RWPE2 (cell line): ENCODE results near the gene ZNF622.
A peak's percentile ranks its signal among the peaks of the same experiment; 100 is the strongest.

Experiments
- ATAC-seq: fragments of 200-7000 bp; cut with Tn5 transposase; 3 replicates; pipeline ENCODE4 v1.9.1; 2021; ENCODE audit warnings: low read depth
- DNase-seq: peaks from one replicate; pipeline ENCODE4 v3.0.0-alpha.2; 2020; ENCODE audit warnings: low spot score
- H3K27ac ChIP-seq: fragments of 450-650 bp; 2 replicates; pipeline ENCODE4 v1.5.1; 2017; ENCODE audit warnings: mild to moderate bottlenecking; ENCODE audit not compliant: poor library complexity, severe bottlenecking
- H3K27me3 ChIP-seq: fragments of 250-450 bp; sonication (Bioruptor Pico); 2 replicates; pipeline ENCODE4 v1.5.1; 2021; ENCODE audit warnings: mild to moderate bottlenecking, moderate library complexity; ENCODE audit not compliant: insufficient read depth, poor library complexity, severe bottlenecking
- H3K36me3 ChIP-seq: fragments of 250-450 bp; sonication (Bioruptor Pico); 2 replicates; pipeline ENCODE4 v1.5.1; 2020; ENCODE audit warnings: low read depth, mild to moderate bottlenecking, moderate library complexity
- H3K4me1 ChIP-seq: fragments of 250-450 bp; sonication (Bioruptor Pico); 2 replicates; pipeline ENCODE4 v1.5.1; 2021; ENCODE audit warnings: mild to moderate bottlenecking, moderate library complexity; ENCODE audit not compliant: insufficient read depth, poor library complexity, severe bottlenecking
- H3K4me3 ChIP-seq: fragments of 250-450 bp; sonication (Bioruptor Pico); 2 replicates; pipeline ENCODE4 v1.5.1; 2021; ENCODE audit warnings: mild to moderate bottlenecking, moderate library complexity; ENCODE audit not compliant: severe bottlenecking
- H3K9me3 ChIP-seq: fragments of 250-450 bp; sonication (Bioruptor Pico); 2 replicates; pipeline ENCODE4 v1.5.1; 2021; ENCODE audit warnings: mild to moderate bottlenecking, moderate library complexity; ENCODE audit not compliant: severe bottlenecking
- CTCF ChIP-seq: fragments of 450-650 bp; IDR thresholded peaks from one replicate; pipeline ENCODE4 v1.5.1; 2017; ENCODE audit warnings: mild to moderate bottlenecking, moderate library complexity; ENCODE audit not compliant: poor library complexity, severe bottlenecking

Gene ZNF622

DNA sequence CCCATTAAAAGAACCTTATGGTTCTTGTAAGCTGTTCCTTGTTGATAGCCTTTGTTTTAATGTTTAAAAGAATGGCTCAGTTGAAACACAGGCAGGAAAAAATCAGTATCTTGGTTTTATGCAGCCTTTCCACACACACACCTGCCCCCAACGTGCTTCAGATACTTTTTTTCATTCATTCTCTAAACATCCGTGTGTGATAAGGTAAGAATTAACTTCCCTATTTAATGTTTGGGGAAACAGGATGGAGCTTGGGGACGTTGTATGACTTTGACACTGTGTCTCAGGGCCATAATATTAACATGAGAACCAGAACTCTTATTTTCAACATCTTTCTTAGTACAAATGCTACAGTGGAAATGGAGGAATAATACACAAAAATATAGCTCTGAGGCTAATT, 5.8 kb upstream of the ZNF622 start:
- Histone ChIP-seq H3K27me3 (no peaks in the 10 kb centered on the region), H3K4me1 (peaks cover 12% of the 10 kb centered on the region), H3K27ac (no peak overlapping the region), H3K36me3 (peaks cover 3% of the 10 kb centered on the region; the same call in 1 of the 2 replicates), H3K4me3 (no peak overlapping the region), H3K9me3 (no peaks in the 10 kb centered on the region)
- no peak for TF ChIP-seq CTCF
- ATAC-seq (no peak), DNase-seq (no peak)

DNA sequence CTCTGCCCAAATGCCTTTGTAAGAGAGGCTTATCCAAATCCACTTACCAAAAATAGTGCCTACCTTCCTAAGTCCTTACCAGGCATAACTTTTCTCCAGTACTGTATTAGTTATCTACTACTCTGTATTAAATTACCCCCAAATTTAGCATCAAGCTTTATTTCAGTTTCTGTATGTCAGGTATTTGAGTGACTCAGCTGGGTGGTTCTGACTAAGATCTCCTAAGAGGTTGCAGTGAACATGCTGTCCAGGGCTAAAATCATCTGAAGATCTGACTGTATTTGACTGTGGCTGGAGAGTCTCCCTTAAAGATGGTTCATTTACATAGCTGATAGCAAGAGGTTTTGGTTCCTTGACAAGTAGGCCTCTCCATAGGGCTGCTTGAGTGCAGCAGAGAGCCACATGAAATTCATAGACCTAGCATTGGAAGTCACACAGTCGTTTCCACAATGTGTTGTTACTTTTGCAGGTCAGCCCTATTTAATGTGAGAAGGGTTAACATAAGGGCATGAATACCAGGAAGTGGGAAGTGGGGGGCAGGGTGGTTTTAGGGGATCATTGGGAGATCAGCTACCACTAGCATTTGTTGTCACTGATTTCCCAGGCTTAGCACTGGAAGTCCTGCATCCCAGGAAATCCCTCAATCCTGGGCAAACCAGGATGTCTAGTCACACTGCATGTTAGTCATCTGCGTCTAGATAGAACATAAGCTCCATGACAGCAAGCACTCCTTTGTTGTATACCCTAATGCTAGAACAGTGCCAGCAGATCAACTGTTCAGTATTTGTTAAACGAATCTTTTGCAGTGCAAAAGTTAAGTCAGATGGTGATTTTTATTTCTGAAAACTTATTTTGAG, 2.0 kb upstream of the ZNF622 start:
- DNase-seq, result no peak
- Histone ChIP-seq H3K27me3 (no peaks in the 10 kb centered on the region), H3K9me3 (no peaks in the 10 kb centered on the region), H3K36me3 (peaks cover 18% of the 10 kb centered on the region), H3K4me1 (peaks cover 19% of the 10 kb centered on the region), H3K27ac (peak overlapping the region; percentile 71), H3K4me3 (no peak overlapping the region)
- TF ChIP-seq CTCF, result no peak
- peak; percentile 75 for ATAC-seq

DNA sequence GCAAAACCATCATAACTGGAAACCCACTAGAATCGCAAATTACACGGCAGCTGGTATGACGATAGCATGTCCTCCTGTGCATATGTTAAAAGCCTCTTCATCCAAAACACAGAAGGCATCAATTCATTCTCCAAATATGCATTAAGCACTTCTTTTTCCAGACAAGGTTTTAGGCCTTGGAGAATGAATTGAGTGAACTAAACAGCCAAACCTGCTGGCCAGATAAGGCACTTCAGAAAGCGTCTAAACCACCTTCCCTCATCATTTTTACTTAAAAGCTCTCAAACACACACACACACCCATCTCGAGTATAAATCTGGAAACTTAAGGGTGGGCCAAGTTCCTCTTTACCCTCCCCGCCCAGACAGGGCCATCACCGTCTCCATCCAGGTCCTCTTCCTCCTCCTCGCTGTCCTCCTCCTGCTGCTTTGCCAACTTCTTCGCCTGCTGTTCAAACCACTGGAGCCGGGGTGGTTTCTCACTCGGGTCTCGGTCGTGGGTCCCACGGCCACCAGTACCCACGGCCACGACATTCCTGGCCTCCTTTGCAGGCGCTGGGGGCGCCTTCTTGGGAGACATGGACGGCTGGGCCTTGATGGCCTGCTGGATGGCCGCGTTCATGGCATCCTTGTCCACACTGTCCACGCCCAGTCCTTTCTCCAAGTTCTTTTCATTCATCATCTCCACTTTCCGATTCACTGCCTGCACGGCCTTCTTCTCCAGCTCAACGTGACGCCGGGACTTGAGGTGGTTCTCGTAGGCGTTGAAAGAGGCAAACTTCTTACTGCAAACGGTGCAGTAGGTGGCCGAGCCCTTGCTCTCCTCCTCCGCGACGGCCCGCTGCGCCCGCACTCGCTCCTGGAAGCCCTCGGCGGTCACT, 696 bp downstream of the ZNF622 start:
- Histone ChIP-seq H3K4me1 (peaks cover 19% of the 10 kb centered on the region), H3K36me3 (peaks cover 43% of the 10 kb centered on the region), H3K4me3 (peak overlapping the region; percentile 90), H3K27ac (peak overlapping the region; percentile 71), H3K27me3 (no peaks in the 10 kb centered on the region), H3K9me3 (no peaks in the 10 kb centered on the region)
- DNase-seq, result no peak
- peak; percentile 5; the same call in 2 of the 3 replicates for ATAC-seq
- TF ChIP-seq CTCF, result no peak

DNA sequence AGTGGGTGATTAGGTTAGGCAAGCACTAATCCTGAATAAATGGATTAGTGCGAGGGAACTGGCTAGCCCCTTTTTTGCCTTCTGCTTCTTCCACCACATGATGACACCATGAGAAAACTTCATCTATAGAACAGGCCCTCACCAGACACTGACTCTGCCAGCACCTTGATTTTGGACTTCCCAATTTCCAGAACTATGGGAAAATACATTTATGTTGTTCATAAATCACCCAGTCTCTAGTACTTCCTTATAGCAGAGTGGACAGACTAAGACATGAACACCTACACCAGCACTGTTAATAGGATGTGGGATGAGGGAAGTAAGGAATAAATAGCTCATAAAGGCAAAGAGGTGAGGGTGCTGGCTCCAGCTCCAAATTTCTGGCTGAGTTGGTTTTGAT, 1.4 kb downstream of the ZNF622 start:
- H3K9me3 ChIP-seq, result no peaks in the 10 kb centered on the region
- H3K4me1 ChIP-seq, result peaks cover 19% of the 10 kb centered on the region
- TF ChIP-seq CTCF, result no peak
- peaks cover 48% of the 10 kb centered on the region for H3K36me3 ChIP-seq
- no peaks in the 10 kb centered on the region for H3K27me3 ChIP-seq
- ATAC-seq (no peak), DNase-seq (no peak)
- no peak overlapping the region for H3K27ac ChIP-seq
- peak overlapping the region; percentile 90 for H3K4me3 ChIP-seq
